HG03457 (cell line): ENCODE data around the gene GJD3.

Source experiments
- ATAC-seq: cut with Tn5 transposase; IDR thresholded peaks from one replicate; pipeline ENCODE4 v1.9.1; 2021; ENCODE audit warnings: moderate number of reproducible peaks; ENCODE audit not compliant: unreplicated experiment

Gene GJD3

GRCh38 chr17:40341808-40342503 lies 22.6 kb downstream of the GJD3 start:
- ATAC-seq = no peak

- no peak for ATAC-seq
These were observed 23.4 kb downstream of the GJD3 start for GRCh38 chr17:40340880-40341807.

GRCh38 chr17:40340327-40340726 lies 24.2 kb downstream of the GJD3 start:
- ATAC-seq = no peak

GRCh38 chr17:40338941-40339649 lies 25.4 kb downstream of the GJD3 start:
- ATAC-seq = no peak

- ATAC-seq = no peak
These were observed 26.5 kb downstream of the GJD3 start for GRCh38 chr17:40338058-40338457.

GRCh38 chr17:40337351-40337750 lies 27.2 kb downstream of the GJD3 start:
- ATAC-seq = no peak

GRCh38 chr17:40335620-40336019 lies 28.9 kb downstream of the GJD3 start:
- no peak for ATAC-seq

GRCh38 chr17:40333781-40334448 lies 30.6 kb downstream of the GJD3 start:
- ATAC-seq = no peak

- no peak for ATAC-seq
These were observed 32.5 kb downstream of the GJD3 start for GRCh38 chr17:40331743-40332641.

GRCh38 chr17:40330850-40331470 lies 33.6 kb downstream of the GJD3 start:
- ATAC-seq = no peak

GRCh38 chr17:40329839-40330794 lies 34.4 kb downstream of the GJD3 start:
- no peak for ATAC-seq

- ATAC-seq = no peak
These were observed 36.2 kb downstream of the GJD3 start for GRCh38 chr17:40328386-40328766.

- no peak for ATAC-seq
These were observed 36.7 kb downstream of the GJD3 start for GRCh38 chr17:40327735-40328385.

GRCh38 chr17:40327244-40327729 lies 37.2 kb downstream of the GJD3 start:
- ATAC-seq = no peak

GRCh38 chr17:40326832-40327199 lies 37.7 kb downstream of the GJD3 start:
- ATAC-seq = no peak

- no peak for ATAC-seq
These were observed 38.3 kb downstream of the GJD3 start for GRCh38 chr17:40326014-40326831.
